ENCODE data around the gene TARS2.

GRCh38 chr1:150466964-150467363 is 20.3 kb upstream of the TARS2 start:
- TF ChIP-seq CTCF (conservative IDR thresholded peaks at IDR 0.05; ENCODE audit: low read depth, low read length): no peak
- no peak for TF ChIP-seq POLR2A (IDR thresholded peaks at IDR 0.05; ENCODE audit: low read depth, low read length)
- TF ChIP-seq RFX5 (IDR thresholded peaks at IDR 0.05; ENCODE audit: low read depth, low read length): no peak
- TF ChIP-seq RAD21 (IDR thresholded peaks at IDR 0.05; ENCODE audit: low read length): no peak
- TF ChIP-seq SMC3 (IDR thresholded peaks at IDR 0.05; ENCODE audit: low read depth, low read length): no peak
- no peak for TF ChIP-seq MAFK (IDR thresholded peaks at IDR 0.05; ENCODE audit: low read depth, low read length)
- TF ChIP-seq CEBPB (IDR thresholded peaks at IDR 0.05; ENCODE audit: low read depth, low read length): no peak

Data from IMR-90 (cell line).